Measurements from ENCODE around the gene PPP1R8.
A peak's percentile ranks its signal among the peaks of the same experiment; 100 is the strongest.

GRCh38 chr1:27872059-27872801 lies 41.6 kb downstream of the PPP1R8 start, which contains the start of gene THEMIS2:
- TF ChIP-seq CTCF (IDR thresholded peaks at IDR 0.05; ENCODE audit: control extremely low read depth in 1 of 3, insufficient read depth in 1 of 3, low read depth in 1 of 3, low read length in 3 of 3) (no peak), KDM1A (IDR thresholded peaks at IDR 0.05; ENCODE audit: borderline replicate concordance, low read length) (no peak), ATF2 (IDR thresholded peaks at IDR 0.05; ENCODE audit: low read length) (no peak), POLR2AphosphoS5 (IDR thresholded peaks at IDR 0.05; ENCODE audit: low read depth, low read length) (peak; percentile 46; the same call in 1 of the 2 replicates), CBX5 (IDR thresholded peaks at IDR 0.05; ENCODE audit: low read depth, low read length) (no peak)

Data from H1 (cell line).